SK-N-SH (cell line): Measurements from ENCODE around the gene SPTBN1.

Experiments
- IRF3 ChIP-seq: fragments of 150-350 bp; IDR thresholded peaks from 2 replicates; pipeline ENCODE4 v1.6.1; 2016; ENCODE audit warnings: mild to moderate bottlenecking, low read depth, low read length
- JUND ChIP-seq: IDR thresholded peaks from 2 replicates; pipeline ENCODE4 v1.4.0; 2012
- MAX ChIP-seq: IDR thresholded peaks from 2 replicates; pipeline ENCODE4 v1.4.0; 2012; ENCODE audit warnings: low read depth
- NRF1 ChIP-seq: IDR thresholded peaks from 2 replicates; pipeline ENCODE4 v1.6.1; 2012; ENCODE audit warnings: low read depth, mild to moderate bottlenecking, low read length
- POLR2AphosphoS5 ChIP-seq: IDR thresholded peaks from 2 replicates; pipeline ENCODE4 v1.6.1; 2012; ENCODE audit warnings: low read depth, low read length
- RAD21 ChIP-seq: IDR thresholded peaks from 2 replicates; pipeline ENCODE4 v1.6.1; 2012; ENCODE audit warnings: mild to moderate bottlenecking, low read length
- RXRA ChIP-seq: IDR thresholded peaks from 2 replicates; pipeline ENCODE4 v1.4.0; 2012; ENCODE audit warnings: low read depth, mild to moderate bottlenecking, borderline replicate concordance
- TEAD4 ChIP-seq: IDR thresholded peaks from 2 replicates; pipeline ENCODE4 v1.4.0; 2012; ENCODE audit warnings: mild to moderate bottlenecking, borderline replicate concordance; ENCODE audit not compliant: insufficient read depth
- ZBTB33 ChIP-seq: IDR thresholded peaks from 2 replicates; pipeline ENCODE4 v1.4.0; 2012; ENCODE audit warnings: low read depth, borderline replicate concordance
- TF ChIP-seq, protein P1 (sequence below): fragments of 200-600 bp; sonication (generic); IDR thresholded peaks from 2 replicates; pipeline ENCODE4 v1.6.1; 2017; ENCODE audit warnings: antibody characterized with exemption, mild to moderate bottlenecking, moderate library complexity

GRCh38 chr2:54440050-54440449 lies 16.1 kb upstream of the SPTBN1 start:
- TF ChIP-seq RXRA (no peak), NRF1 (no peak), JUND (no peak), RAD21 (no peak), TEAD4 (no peak), MAX (no peak), ZBTB33 (no peak), IRF3 (no peak), POLR2AphosphoS5 (no peak)
- TF ChIP-seq, protein P1, sequence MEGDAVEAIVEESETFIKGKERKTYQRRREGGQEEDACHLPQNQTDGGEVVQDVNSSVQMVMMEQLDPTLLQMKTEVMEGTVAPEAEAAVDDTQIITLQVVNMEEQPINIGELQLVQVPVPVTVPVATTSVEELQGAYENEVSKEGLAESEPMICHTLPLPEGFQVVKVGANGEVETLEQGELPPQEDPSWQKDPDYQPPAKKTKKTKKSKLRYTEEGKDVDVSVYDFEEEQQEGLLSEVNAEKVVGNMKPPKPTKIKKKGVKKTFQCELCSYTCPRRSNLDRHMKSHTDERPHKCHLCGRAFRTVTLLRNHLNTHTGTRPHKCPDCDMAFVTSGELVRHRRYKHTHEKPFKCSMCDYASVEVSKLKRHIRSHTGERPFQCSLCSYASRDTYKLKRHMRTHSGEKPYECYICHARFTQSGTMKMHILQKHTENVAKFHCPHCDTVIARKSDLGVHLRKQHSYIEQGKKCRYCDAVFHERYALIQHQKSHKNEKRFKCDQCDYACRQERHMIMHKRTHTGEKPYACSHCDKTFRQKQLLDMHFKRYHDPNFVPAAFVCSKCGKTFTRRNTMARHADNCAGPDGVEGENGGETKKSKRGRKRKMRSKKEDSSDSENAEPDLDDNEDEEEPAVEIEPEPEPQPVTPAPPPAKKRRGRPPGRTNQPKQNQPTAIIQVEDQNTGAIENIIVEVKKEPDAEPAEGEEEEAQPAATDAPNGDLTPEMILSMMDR = no peak
